GM21825 (cell line): ENCODE measurements around the gene USP40.
"Not testable (repeated sequence)": the region's sequence is repeated elsewhere in the genome, so short reads cannot be mapped to it uniquely, and the experiment has no call there.

Experiments used
- ATAC-seq: cut with Tn5 transposase; IDR thresholded peaks from one replicate; pipeline ENCODE4 v1.9.1; 2021; ENCODE audit warnings: mild to moderate bottlenecking, moderate library complexity; ENCODE audit not compliant: unreplicated experiment

The USP40 gene, protein sequence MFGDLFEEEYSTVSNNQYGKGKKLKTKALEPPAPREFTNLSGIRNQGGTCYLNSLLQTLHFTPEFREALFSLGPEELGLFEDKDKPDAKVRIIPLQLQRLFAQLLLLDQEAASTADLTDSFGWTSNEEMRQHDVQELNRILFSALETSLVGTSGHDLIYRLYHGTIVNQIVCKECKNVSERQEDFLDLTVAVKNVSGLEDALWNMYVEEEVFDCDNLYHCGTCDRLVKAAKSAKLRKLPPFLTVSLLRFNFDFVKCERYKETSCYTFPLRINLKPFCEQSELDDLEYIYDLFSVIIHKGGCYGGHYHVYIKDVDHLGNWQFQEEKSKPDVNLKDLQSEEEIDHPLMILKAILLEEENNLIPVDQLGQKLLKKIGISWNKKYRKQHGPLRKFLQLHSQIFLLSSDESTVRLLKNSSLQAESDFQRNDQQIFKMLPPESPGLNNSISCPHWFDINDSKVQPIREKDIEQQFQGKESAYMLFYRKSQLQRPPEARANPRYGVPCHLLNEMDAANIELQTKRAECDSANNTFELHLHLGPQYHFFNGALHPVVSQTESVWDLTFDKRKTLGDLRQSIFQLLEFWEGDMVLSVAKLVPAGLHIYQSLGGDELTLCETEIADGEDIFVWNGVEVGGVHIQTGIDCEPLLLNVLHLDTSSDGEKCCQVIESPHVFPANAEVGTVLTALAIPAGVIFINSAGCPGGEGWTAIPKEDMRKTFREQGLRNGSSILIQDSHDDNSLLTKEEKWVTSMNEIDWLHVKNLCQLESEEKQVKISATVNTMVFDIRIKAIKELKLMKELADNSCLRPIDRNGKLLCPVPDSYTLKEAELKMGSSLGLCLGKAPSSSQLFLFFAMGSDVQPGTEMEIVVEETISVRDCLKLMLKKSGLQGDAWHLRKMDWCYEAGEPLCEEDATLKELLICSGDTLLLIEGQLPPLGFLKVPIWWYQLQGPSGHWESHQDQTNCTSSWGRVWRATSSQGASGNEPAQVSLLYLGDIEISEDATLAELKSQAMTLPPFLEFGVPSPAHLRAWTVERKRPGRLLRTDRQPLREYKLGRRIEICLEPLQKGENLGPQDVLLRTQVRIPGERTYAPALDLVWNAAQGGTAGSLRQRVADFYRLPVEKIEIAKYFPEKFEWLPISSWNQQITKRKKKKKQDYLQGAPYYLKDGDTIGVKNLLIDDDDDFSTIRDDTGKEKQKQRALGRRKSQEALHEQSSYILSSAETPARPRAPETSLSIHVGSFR

DNA sequence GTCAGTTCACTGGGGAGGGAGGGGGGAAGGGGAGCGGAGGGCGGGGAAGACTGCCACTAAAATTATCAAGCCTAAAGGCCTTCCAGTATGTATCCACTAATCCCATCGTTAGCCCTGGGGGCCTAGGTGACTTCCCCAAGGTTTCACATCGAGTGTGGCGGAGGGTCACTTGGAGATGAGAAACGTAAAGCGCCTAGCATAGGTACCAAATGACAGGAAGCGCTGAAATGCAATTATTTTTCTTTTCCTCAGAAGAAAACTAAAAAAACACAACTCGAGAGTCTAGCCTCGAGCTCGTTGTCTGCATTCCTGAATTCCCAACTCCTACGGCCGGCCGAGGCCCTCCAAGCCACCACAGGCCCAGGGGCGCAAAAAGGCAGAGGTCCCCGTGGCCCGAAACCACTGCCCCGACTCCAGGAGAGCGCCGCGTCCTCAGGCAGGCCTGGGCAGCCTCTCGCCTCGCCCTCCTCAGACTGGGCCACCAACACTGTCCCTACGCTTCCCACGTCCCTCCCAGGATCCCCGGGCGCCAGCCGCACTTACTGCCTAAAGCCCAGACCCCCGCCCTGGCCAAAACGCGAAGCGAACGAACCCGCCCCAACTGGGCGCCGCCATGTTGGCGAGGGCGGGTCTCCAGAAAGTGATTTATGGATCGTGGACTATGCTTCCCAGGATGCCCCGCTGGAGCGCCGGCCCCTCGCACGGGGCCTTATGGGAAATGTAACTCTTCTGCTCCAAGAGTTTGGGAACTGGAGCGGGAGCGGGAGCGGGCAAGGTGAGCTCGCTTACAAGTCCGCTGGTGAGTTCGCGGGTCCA is at the start of gene USP40:
USP40 (minus strand) TSS at position 642 of the 816 bp plus-strand sequence. CDS start 1,228 bp downstream, outside the sequence.
- ATAC-seq, result peak; percentile 73

DNA sequence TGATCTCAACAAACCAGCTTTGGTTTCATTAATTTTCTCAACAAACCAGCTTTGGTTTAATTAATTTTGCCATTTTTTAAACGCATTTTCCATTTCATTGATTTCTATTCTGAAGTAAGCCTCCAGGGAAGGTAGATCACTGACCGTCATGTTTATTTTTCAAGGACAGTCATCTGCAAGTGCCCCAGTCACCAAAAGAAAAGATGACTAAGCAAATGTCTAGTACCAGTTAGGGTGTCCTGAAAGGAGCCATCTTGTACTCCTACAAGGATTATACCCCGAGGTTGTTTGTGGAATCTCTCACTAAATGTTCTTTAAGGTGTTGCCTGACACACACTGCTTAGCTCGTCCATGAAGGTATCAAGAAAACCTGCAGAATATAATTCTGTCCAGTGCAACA is 44.7 kb upstream of the USP40 start:
- no peak for ATAC-seq

DNA sequence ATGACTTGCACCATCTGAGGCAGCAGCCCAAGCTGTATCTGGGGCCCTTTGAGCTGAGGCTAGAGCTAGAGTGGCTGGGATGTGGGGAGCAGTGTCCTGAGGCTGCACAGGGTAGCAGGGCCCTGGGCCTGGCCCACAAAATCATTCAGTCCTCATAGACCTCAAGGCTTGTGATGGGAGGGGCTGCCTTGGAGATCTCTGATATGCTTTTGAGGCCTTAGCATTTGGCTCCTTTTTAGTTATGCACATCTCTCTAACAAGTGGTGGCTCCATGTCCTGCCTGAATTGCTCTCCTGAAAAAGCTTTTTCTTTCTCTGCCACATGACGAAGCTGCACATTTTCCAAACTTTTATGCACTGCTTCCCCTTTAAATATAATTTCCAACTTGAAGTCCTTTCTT is 39.1 kb upstream of the USP40 start:
- ATAC-seq, result no peak

DNA sequence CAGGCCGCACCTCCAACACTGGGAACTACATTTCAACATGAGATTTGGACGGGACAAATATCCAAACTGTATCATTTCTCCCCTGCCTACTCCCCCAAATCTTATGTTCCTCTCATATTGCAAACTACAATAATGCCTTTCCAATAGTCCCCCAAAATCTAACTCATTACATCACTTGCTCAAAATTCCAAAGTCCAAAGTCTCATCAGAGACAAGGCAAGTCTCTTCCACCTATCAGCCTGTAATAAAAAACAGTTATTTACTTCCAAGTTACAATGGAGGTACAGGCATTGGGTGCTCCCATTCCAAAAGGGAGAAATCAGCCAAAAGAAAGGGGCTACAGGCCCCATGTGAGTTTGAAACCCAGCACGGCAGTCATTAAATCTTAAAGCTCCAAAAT is 38.2 kb upstream of the USP40 start:
- ATAC-seq, result no peak

DNA sequence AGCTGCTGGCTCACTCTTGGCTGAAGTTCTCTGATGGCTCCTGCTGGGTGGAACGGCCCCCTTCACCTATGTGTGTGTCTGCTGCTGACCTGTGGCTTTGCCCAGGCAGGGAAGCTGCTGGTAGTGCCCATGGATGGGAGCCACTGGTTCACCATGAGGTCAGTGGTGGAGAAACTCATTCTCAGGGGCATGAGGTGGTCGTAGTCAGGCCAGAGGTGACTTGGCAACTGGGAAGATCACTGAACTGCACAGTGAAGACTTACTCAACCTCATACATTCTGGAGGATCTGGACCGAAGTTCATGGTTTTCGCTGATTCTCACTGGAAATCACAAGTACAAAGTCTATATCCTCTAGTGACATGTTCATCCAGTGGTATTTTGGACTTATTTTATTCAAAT is 36.9 kb upstream of the USP40 start:
- ATAC-seq, result no peak

DNA sequence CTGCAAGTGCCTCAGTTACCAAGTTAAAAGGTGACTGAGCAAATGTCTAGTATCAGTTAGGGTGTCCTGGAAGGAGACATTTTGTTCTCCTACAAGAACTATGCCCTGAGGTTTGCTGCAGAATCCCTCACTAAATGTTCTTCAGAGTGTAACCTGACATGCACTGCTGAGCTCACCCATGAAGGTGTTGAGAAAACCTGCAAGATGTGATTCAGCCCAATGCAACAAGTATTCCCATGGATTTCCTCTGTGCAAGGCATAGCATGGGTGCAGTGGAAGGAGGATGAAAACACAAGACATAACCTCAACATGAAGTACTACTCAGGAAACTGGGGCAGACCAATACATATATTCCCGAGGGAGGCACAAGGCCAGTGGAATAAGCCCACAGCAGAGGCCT is 35.5 kb upstream of the USP40 start:
- no peak for ATAC-seq

DNA sequence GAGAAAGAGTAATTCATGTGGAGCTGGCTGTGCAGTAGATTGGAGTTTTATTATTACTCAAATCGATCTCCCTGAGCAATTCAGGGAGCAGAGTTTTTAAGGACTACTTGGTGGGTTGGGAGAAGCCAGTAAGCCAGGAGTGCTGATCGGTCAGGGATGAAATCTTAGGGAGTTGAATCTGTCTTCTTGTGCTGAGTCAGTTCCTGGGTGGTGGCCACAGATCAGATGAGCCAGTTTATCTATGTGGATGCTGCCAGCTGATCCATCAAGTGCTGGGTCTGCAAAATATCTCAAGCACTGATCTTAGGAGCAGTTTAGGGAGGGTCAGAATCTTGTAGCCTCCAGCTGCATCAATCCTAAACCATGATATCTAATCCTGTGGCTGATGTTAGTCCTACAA is 33.8 kb upstream of the USP40 start:
- no peak for ATAC-seq

DNA sequence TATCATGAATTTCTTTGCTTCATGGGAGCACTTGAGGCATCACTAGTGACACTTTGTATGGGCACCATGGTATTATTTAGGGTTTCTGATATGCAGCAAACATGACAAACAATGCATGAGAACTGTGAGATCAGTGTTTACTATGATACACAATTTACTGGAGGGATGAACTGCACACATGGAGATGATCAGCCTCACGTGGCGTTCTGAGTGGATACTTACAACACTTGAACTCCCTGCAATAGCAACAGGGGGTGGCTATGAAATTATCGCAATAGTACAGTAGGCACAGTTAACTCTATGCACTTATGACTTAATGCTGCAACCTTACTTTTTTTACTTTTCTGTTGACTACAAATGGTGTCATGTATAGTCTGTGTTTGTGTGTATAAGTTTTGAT is 32.4 kb upstream of the USP40 start:
- ATAC-seq, result no peak

DNA sequence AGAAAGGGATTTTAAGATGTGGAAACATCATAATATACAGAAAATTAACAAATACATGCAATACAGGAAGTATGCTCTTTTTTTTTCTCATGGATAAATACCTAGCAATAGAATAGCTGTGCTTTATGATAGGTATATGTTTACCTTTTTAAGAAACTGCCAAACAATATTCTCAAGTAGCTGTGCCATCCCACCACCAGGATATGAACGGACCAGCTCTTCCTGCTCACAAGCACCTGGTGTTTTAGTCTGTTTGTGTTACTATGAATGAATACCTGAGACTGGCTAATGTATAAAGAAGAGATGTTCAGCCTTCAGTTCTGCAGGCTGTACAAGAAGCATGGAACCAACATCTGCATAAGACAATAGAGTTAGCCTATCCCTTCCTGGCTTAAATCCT is 30.9 kb upstream of the USP40 start:
- ATAC-seq, result no peak

DNA sequence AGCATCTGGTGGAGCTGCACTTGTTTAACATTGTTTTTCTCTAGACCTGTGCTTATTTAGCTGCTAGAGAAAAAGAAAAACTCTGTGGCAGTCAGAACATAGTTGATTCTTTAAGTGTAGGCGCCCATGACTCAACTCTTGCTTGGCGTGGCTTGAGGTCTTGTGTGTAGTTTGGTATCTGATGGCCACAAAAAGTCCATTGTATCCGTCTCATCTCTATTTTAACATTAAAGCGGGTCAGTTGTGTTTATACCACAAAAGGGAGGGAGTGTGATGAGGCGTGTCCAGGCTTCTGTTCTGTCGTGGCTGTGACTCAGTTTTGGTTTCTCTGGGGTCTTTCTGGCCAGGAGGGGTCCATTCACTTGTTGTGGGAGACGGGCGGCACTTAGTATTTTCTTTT is 26.6 kb upstream of the USP40 start:
- ATAC-seq, result peak; percentile 55

DNA sequence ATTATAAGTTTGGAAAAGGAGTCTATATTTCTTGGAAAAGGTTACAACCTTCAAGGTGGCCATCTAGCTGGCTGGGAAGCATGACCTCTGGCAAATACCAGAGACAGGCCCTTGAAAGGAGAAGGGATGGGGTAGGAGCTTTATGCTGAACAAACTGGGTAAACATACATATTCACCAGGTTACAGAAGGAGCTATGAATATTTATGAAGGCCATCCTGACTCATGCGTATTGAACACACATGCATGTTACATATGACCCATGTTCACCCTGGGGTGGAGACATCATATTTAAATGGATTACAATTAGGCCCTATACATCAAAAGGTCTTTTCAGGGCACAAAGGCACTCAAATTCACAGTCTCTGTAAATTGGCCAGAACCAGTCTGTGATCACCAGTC is 26.1 kb upstream of the USP40 start:
- ATAC-seq, result not testable (repeated sequence)

DNA sequence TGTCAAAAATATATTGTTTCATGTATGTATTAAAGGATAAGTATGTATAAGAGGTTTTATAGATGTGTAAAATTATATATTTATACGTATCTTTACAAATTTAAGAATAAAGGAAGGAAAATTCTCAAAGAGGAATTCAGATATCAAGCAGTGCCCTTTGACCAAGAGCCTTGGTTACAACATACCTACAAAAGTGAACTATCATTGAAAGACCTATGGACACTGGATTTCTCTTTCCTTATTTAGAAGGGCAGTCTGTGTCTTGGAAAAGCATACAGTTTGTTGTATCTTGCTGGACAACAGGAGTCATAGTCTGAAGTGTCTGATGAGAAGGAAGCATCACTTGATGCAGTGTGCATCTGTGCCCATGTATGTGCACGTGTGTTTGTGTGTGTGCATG is 21.8 kb upstream of the USP40 start:
- ATAC-seq, result no peak

DNA sequence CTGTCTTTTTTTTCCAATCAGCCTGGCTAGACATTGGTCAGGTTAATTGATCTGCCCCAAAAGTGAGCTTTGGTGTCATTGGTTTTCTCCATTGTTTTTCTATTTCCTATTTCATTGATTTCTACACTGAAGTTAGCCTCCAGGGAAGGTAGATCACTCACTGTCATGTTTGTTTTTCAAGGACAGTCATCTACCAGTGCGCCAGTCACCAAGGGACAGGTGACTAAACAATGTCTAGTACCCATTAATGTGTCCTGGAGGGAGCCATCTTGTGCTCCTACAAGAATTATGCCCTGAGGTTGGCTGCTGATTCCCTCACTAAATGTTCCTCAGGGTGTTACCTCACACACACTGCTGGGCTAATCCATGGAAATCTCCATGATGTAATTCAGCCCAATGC is 17.6 kb upstream of the USP40 start:
- ATAC-seq, result no peak

DNA sequence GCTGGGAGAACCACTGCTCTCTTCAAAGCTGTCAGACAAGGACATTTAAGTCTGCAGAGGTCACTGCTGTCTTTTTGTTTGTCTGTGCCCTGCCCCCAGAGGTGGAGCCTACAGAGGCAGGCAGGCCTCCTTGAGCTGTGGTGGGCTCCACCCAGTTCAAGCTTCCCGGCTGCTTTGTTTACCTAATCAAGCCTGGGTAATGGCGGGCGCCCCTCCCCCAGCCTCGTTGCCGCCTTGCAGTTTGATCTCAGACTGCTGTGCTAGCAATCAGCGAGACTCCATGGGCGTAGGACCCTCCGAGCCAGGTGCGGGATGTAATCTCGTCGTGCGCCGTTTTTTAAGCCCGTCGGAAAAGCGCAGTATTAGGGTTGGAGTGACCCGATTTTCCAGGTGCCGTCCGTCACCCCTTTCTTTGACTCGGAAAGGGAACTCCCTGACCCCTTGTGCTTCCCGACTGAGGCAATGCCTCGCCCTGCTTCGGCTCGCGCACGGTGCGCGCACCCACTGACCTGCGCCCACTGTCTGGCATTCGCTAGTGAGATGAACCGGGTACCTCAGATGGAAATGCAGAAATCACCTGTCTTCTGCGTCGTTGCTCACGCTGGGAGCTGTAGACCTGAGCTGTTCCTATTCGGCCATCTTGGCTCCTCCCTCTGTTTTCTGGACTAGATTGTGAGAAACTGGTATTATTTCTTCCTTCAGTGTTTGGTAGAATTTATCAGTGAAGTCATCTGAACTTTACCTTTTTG is 16.8 kb upstream of the USP40 start:
- ATAC-seq, result not testable (repeated sequence)

DNA sequence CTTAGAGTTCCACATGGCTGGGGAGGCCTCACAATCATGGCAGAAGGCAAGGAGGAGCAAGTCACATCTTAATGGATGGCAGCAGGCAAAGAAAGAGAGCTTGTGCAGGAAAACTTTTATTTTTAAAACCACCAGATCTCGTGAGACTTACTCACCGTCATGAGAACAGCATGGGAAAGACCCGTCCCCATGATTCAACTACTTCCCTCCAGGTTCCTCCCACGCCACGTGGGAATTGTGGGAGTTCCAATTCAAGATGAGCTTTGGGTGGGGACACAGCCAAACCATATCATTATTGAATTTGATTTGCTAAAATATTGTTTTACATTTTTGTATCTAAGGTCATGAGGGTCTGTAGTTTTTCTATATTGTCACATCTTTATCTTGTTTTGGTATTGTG is 10.8 kb upstream of the USP40 start:
- ATAC-seq, result not testable (repeated sequence)

DNA sequence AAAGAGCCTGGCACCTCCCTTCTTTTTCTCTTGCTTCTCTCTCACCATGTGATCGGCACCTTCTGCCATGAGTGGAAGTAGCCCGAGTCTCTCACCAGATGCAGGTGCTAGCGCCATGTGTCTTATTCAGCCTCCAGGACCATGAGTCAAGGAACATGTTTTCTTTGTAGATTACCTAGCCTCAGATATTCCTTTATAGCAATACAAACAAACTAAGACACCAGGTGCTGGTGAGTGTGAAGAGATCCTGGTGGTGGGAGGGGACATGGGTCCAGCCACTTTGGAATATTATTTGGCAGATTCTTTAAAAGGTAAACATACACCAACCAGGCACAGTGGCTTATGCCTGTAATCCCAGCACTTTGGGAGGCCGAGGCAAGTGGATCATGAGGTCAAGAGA is 5.9 kb upstream of the USP40 start:
- no peak for ATAC-seq

DNA sequence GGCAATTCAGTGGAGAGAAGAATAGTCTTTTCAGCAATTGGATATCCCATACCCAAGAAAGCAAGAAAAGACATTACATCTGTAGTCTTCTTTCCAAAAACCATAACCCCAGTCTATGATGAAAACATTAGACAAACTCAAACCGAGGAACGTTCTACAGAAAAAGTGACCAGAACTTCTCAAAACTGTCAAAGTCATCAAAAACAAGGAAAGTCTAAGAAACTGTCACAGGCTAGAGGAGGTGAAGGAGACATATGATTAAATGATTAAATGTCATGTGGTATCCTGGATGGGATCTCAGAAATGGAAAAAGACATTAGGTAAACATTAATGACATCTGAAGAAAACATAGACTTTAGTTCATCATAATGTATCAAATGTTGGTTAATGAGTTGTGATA is 4.9 kb upstream of the USP40 start:
- ATAC-seq, result no peak

DNA sequence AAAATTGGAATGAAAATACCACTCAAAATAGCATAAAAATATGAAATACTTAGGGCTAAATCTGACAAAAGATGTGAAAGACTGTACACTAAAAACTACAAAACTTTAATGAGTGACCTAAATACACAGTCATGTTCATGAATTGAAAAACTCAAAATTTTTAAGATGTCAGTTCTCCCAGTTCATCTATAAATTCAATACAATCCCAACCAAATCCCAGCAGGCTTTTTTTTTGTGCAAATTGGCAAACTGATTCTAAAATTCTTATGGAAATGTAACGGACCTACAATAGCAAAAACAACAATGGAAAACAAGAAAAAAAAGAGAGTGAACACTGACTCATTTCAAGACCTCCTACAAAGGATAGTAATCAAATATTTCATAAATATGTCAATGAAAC is 4.4 kb upstream of the USP40 start:
- no peak for ATAC-seq

DNA sequence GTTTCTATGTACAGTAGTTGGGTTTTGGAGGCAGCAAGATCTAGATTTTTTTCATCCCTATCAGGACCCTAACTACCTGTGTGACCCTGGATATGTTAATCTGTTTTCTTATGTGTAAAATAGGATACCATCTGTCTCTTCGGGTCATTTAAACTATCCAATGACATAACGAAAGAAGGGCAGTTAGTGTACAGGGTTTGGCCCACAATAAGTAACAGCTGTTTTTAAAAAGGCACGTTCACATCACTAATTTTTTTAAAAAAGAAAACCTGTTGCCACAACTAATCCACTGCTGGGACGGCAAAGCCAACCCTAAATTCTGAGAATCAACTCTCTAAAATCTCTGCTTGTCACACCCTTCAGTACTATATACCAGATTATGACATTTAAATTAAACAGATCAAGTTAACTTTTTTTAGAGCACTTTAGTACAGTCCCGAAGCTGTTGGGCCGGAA is 869 bp downstream of the USP40 start:
- ATAC-seq, result peak; percentile 32
